ENCODE results near the gene GSDMA.
"Not testable (repeated sequence)": the region's sequence is repeated elsewhere in the genome, so short reads cannot be mapped to it uniquely, and the experiment has no call there.

The GSDMA gene

GRCh38 chr17:39994448-39994847, 31.6 kb downstream of the GSDMA start:
- no peaks in the 10 kb centered on the region for H3K9me3 ChIP-seq (ENCODE audit: control insufficient read depth, insufficient read depth, low read length)
- H3K4me1 ChIP-seq (ENCODE audit: control insufficient read depth, insufficient read depth, low read length): no peaks in the 10 kb centered on the region
- H3K36me3 ChIP-seq (ENCODE audit: control insufficient read depth, insufficient read depth, low read length): peaks cover 58% of the 10 kb centered on the region
- no peak overlapping the region for H3K4me3 ChIP-seq (ENCODE audit: low read depth, low read length)
- no peak overlapping the region for H3K9ac ChIP-seq (ENCODE audit: low read depth, low read length)
- H3K27me3 ChIP-seq (ENCODE audit: control insufficient read depth, insufficient read depth, low read length): no peaks in the 10 kb centered on the region

GRCh38 chr17:39995438-39995837, 32.6 kb downstream of the GSDMA start:
- Histone ChIP-seq H3K9me3 (ENCODE audit: control insufficient read depth, insufficient read depth, low read length) (no peaks in the 10 kb centered on the region), H3K9ac (ENCODE audit: low read depth, low read length) (no peak overlapping the region), H3K36me3 (ENCODE audit: control insufficient read depth, insufficient read depth, low read length) (peaks cover 48% of the 10 kb centered on the region), H3K27me3 (ENCODE audit: control insufficient read depth, insufficient read depth, low read length) (no peaks in the 10 kb centered on the region), H3K4me3 (ENCODE audit: low read depth, low read length) (no peak overlapping the region), H3K4me1 (ENCODE audit: control insufficient read depth, insufficient read depth, low read length) (no peaks in the 10 kb centered on the region)

GRCh38 chr17:39996162-39996561, 33.4 kb downstream of the GSDMA start:
- Histone ChIP-seq H3K9me3 (ENCODE audit: control insufficient read depth, insufficient read depth, low read length) (no peaks in the 10 kb centered on the region), H3K27me3 (ENCODE audit: control insufficient read depth, insufficient read depth, low read length) (no peaks in the 10 kb centered on the region), H3K4me1 (ENCODE audit: control insufficient read depth, insufficient read depth, low read length) (no peaks in the 10 kb centered on the region), H3K36me3 (ENCODE audit: control insufficient read depth, insufficient read depth, low read length) (peaks cover 41% of the 10 kb centered on the region), H3K4me3 (ENCODE audit: low read depth, low read length) (no peak overlapping the region), H3K9ac (ENCODE audit: low read depth, low read length) (no peak overlapping the region)

- Histone ChIP-seq H3K4me3 (ENCODE audit: low read depth, low read length) (no peak overlapping the region), H3K27me3 (ENCODE audit: control insufficient read depth, insufficient read depth, low read length) (no peaks in the 10 kb centered on the region), H3K9ac (ENCODE audit: low read depth, low read length) (no peak overlapping the region), H3K4me1 (ENCODE audit: control insufficient read depth, insufficient read depth, low read length) (no peaks in the 10 kb centered on the region), H3K36me3 (ENCODE audit: control insufficient read depth, insufficient read depth, low read length) (peaks cover 36% of the 10 kb centered on the region), H3K9me3 (ENCODE audit: control insufficient read depth, insufficient read depth, low read length) (no peaks in the 10 kb centered on the region)
Observed at GRCh38 chr17:39996800-39997199, 34.0 kb downstream of the GSDMA start.

GRCh38 chr17:39997543-39997942, 34.7 kb downstream of the GSDMA start:
- Histone ChIP-seq H3K9ac (ENCODE audit: low read depth, low read length) (no peak overlapping the region), H3K36me3 (ENCODE audit: control insufficient read depth, insufficient read depth, low read length) (peaks cover 35% of the 10 kb centered on the region), H3K4me3 (ENCODE audit: low read depth, low read length) (no peak overlapping the region), H3K9me3 (ENCODE audit: control insufficient read depth, insufficient read depth, low read length) (no peaks in the 10 kb centered on the region), H3K27me3 (ENCODE audit: control insufficient read depth, insufficient read depth, low read length) (no peaks in the 10 kb centered on the region), H3K4me1 (ENCODE audit: control insufficient read depth, insufficient read depth, low read length) (no peaks in the 10 kb centered on the region)

GRCh38 chr17:39999067-39999466, 36.3 kb downstream of the GSDMA start:
- H3K4me3 ChIP-seq (ENCODE audit: low read depth, low read length): no peak overlapping the region
- peaks cover 20% of the 10 kb centered on the region for H3K36me3 ChIP-seq (ENCODE audit: control insufficient read depth, insufficient read depth, low read length)
- H3K9me3 ChIP-seq (ENCODE audit: control insufficient read depth, insufficient read depth, low read length): no peaks in the 10 kb centered on the region
- H3K9ac ChIP-seq (ENCODE audit: low read depth, low read length): no peak overlapping the region
- no peaks in the 10 kb centered on the region for H3K4me1 ChIP-seq (ENCODE audit: control insufficient read depth, insufficient read depth, low read length)
- H3K27me3 ChIP-seq (ENCODE audit: control insufficient read depth, insufficient read depth, low read length): no peaks in the 10 kb centered on the region

GRCh38 chr17:40000161-40000560, 37.4 kb downstream of the GSDMA start:
- Histone ChIP-seq H3K4me3 (ENCODE audit: low read depth, low read length) (no peak overlapping the region), H3K9me3 (ENCODE audit: control insufficient read depth, insufficient read depth, low read length) (no peaks in the 10 kb centered on the region), H3K27me3 (ENCODE audit: control insufficient read depth, insufficient read depth, low read length) (no peaks in the 10 kb centered on the region), H3K4me1 (ENCODE audit: control insufficient read depth, insufficient read depth, low read length) (no peaks in the 10 kb centered on the region), H3K36me3 (ENCODE audit: control insufficient read depth, insufficient read depth, low read length) (peaks cover 12% of the 10 kb centered on the region), H3K9ac (ENCODE audit: low read depth, low read length) (no peak overlapping the region)

- H3K36me3 ChIP-seq (ENCODE audit: control insufficient read depth, insufficient read depth, low read length); H3K9me3 ChIP-seq (ENCODE audit: control insufficient read depth, insufficient read depth, low read length); H3K4me1 ChIP-seq (ENCODE audit: control insufficient read depth, insufficient read depth, low read length); H3K27me3 ChIP-seq (ENCODE audit: control insufficient read depth, insufficient read depth, low read length); H3K4me3 ChIP-seq (ENCODE audit: low read depth, low read length); H3K9ac ChIP-seq (ENCODE audit: low read depth, low read length): not testable (repeated sequence)
Observed at GRCh38 chr17:40001335-40001734, 38.5 kb downstream of the GSDMA start.

GRCh38 chr17:40004072-40004471, 41.3 kb downstream of the GSDMA start:
- Histone ChIP-seq H3K4me3 (ENCODE audit: low read depth, low read length) (no peak overlapping the region), H3K36me3 (ENCODE audit: control insufficient read depth, insufficient read depth, low read length) (no peaks in the 10 kb centered on the region), H3K27me3 (ENCODE audit: control insufficient read depth, insufficient read depth, low read length) (no peaks in the 10 kb centered on the region), H3K9me3 (ENCODE audit: control insufficient read depth, insufficient read depth, low read length) (no peaks in the 10 kb centered on the region), H3K4me1 (ENCODE audit: control insufficient read depth, insufficient read depth, low read length) (no peaks in the 10 kb centered on the region), H3K9ac (ENCODE audit: low read depth, low read length) (no peak overlapping the region)

GRCh38 chr17:40004712-40005111, 41.9 kb downstream of the GSDMA start:
- H3K36me3 ChIP-seq (ENCODE audit: control insufficient read depth, insufficient read depth, low read length): no peaks in the 10 kb centered on the region
- H3K9ac ChIP-seq (ENCODE audit: low read depth, low read length): no peak overlapping the region
- H3K4me1 ChIP-seq (ENCODE audit: control insufficient read depth, insufficient read depth, low read length): no peaks in the 10 kb centered on the region
- no peaks in the 10 kb centered on the region for H3K9me3 ChIP-seq (ENCODE audit: control insufficient read depth, insufficient read depth, low read length)
- no peaks in the 10 kb centered on the region for H3K27me3 ChIP-seq (ENCODE audit: control insufficient read depth, insufficient read depth, low read length)
- H3K4me3 ChIP-seq (ENCODE audit: low read depth, low read length): no peak overlapping the region

GRCh38 chr17:40005520-40005919, 42.7 kb downstream of the GSDMA start:
- no peaks in the 10 kb centered on the region for H3K4me1 ChIP-seq (ENCODE audit: control insufficient read depth, insufficient read depth, low read length)
- H3K4me3 ChIP-seq (ENCODE audit: low read depth, low read length): no peak overlapping the region
- no peaks in the 10 kb centered on the region for H3K27me3 ChIP-seq (ENCODE audit: control insufficient read depth, insufficient read depth, low read length)
- H3K9me3 ChIP-seq (ENCODE audit: control insufficient read depth, insufficient read depth, low read length): no peaks in the 10 kb centered on the region
- no peaks in the 10 kb centered on the region for H3K36me3 ChIP-seq (ENCODE audit: control insufficient read depth, insufficient read depth, low read length)
- H3K9ac ChIP-seq (ENCODE audit: low read depth, low read length): no peak overlapping the region

- H3K9me3 ChIP-seq (ENCODE audit: control insufficient read depth, insufficient read depth, low read length); H3K4me1 ChIP-seq (ENCODE audit: control insufficient read depth, insufficient read depth, low read length); H3K36me3 ChIP-seq (ENCODE audit: control insufficient read depth, insufficient read depth, low read length); H3K9ac ChIP-seq (ENCODE audit: low read depth, low read length); H3K27me3 ChIP-seq (ENCODE audit: control insufficient read depth, insufficient read depth, low read length); H3K4me3 ChIP-seq (ENCODE audit: low read depth, low read length): not testable (repeated sequence)
Observed at GRCh38 chr17:40010946-40011500, 48.2 kb downstream of the GSDMA start.

All from iPS-15b (cell line).